ENCODE data around the gene TRAF2. TPM values are rescaled to one million over a fixed set of nuclear protein-coding genes. Genes with fewer than 3 reads are reported as not detected.
A peak's percentile ranks its signal among the peaks of the same experiment; 100 is the strongest.

TRAF2 gene
- total RNA-seq, 6 experiments from 2014 or later, result 11.1 to 15.9 (median 13.6) TPM

DNA sequence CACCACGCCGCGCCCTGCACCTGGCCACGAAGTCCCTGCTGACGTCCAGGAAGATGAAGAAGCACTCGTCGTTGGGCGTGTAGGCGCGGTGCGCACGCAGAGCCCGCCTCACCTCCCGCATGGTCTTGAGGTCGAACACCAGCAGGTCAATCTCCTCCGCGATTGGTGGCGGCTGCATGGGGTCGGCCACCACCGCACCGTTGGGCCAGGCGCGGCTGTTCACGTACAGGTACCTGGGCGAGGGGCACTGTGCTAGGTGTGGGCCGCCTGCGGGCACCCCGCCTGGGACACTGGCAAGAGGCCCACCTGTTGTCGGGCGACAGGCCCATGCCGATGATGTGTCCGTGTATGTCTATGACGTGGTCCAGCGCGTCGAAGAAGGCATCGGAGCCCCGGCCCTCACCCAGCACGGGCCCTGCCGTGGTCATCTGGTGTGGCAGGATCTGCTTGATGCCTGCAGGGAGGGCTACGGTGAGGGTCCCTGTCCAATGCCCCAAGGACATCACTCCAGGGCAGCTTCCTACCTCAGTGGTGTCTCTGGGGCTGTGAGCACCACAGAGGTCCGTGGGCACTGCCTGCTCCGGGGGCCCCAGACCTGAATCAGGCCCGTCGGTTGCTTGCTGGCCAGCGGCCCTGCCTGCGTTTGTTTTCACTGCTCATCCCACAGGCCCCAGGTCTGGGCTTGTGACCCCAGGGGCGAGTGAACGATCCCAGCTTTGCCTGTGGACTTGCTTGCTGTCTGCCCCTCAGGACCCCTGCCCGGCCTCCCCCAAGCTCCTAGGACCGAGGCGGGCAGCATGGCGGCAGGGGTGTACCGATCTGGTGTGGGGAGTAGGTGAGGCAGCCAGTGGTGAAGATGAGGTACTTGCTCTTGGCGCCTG lies 55.2 kb downstream of the TRAF2 start:
- peaks cover 12% of the 10 kb centered on the region for H3K36me3 Mint-ChIP-seq (ENCODE audit: low read depth)

DNA sequence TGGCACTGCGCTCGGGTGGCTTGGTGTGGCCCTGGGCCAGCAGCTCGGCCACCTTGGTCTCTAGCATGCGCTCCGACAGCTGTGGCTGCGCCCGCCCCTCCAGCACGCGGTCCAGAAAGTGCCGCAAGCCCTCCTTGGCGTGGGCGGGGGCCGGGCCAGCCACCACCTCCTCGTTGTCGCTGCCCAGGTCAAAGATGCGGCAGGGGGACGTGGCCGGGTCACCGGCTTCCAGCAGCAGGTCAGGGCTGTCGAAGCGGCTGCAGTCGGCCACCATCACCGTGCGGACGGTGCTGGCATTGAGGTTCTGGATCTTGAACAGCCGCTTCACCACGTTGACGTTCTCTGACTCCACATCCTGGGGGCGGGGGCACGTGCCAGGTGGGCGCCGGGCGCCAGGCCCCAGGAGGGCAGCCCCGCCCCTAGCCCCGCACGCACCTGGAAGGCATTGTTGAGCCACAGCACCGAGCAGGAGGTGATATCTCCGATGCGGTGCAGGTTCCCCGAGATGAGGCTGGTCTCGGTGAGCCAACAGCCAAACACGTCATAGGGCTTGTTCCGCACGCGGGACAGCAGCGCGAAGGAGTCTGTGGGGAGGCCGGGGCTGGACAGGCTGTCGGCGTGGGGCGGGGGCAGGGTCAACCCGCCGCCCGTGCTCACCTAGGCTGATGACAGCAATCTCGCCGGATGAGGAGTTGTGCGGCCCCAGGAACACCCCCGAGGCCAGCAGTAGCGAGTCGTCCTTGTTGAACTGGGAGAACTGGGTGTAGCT lies 56.0 kb downstream of the TRAF2 start:
- H3K4me1 Mint-ChIP-seq (ENCODE audit: low read depth), result peaks cover 4% of the 10 kb centered on the region; the same call in 1 of the 2 replicates
- no peak overlapping the region for H3K27ac Mint-ChIP-seq
- H3K36me3 Mint-ChIP-seq (ENCODE audit: low read depth), result peaks cover 12% of the 10 kb centered on the region
- TF ChIP-seq, protein P1, sequence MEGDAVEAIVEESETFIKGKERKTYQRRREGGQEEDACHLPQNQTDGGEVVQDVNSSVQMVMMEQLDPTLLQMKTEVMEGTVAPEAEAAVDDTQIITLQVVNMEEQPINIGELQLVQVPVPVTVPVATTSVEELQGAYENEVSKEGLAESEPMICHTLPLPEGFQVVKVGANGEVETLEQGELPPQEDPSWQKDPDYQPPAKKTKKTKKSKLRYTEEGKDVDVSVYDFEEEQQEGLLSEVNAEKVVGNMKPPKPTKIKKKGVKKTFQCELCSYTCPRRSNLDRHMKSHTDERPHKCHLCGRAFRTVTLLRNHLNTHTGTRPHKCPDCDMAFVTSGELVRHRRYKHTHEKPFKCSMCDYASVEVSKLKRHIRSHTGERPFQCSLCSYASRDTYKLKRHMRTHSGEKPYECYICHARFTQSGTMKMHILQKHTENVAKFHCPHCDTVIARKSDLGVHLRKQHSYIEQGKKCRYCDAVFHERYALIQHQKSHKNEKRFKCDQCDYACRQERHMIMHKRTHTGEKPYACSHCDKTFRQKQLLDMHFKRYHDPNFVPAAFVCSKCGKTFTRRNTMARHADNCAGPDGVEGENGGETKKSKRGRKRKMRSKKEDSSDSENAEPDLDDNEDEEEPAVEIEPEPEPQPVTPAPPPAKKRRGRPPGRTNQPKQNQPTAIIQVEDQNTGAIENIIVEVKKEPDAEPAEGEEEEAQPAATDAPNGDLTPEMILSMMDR (IDR thresholded peaks at IDR 0.05), result no peak
- DNase-seq, result no peak
- no peaks in the 10 kb centered on the region for H3K9me3 Mint-ChIP-seq
- H3K4me3 Mint-ChIP-seq, result no peak overlapping the region
- no peaks in the 10 kb centered on the region; the same call in none of the 2 replicates for H3K27me3 Mint-ChIP-seq (ENCODE audit: insufficient read depth)

More for the DNA sequence above, 55.2 kb downstream of the TRAF2 start:
- Mint-ChIP-seq H3K4me1 (ENCODE audit: low read depth) (peaks cover 4% of the 10 kb centered on the region; the same call in 1 of the 2 replicates), H3K4me3 (no peak overlapping the region), H3K9me3 (no peaks in the 10 kb centered on the region), H3K27me3 (ENCODE audit: insufficient read depth) (no peaks in the 10 kb centered on the region; the same call in none of the 2 replicates), H3K27ac (no peak overlapping the region)
- TF ChIP-seq, protein P1 (IDR thresholded peaks at IDR 0.05), result no peak
- no peak for DNase-seq

DNA sequence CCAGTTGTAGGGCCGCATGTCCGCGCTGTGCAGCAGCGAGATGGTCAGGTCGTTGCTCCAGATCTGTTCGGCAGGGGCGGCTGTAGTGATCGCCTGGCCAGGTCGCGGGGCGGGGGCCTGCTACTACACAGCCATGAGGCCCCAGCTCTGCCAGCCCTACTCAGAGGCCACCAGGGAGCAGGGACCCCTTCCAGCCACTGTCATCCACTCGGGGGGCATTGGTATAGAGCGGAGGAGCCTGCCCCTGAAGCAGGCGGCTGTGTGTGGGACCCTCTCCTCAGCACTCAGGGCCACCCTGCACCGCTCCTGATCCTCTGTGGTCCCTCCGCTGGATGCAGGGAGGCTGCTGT lies 56.5 kb downstream of the TRAF2 start:
- Mint-ChIP-seq H3K9me3 (no peaks in the 10 kb centered on the region), H3K27me3 (ENCODE audit: insufficient read depth) (no peaks in the 10 kb centered on the region; the same call in none of the 2 replicates), H3K36me3 (ENCODE audit: low read depth) (peaks cover 12% of the 10 kb centered on the region), H3K4me3 (peak overlapping the region; percentile 80; the same call in 1 of the 2 replicates), H3K27ac (no peak overlapping the region), H3K4me1 (ENCODE audit: low read depth) (peaks cover 4% of the 10 kb centered on the region)
- DNase-seq, result no peak
- TF ChIP-seq, protein P1 (IDR thresholded peaks at IDR 0.05), result no peak

DNA sequence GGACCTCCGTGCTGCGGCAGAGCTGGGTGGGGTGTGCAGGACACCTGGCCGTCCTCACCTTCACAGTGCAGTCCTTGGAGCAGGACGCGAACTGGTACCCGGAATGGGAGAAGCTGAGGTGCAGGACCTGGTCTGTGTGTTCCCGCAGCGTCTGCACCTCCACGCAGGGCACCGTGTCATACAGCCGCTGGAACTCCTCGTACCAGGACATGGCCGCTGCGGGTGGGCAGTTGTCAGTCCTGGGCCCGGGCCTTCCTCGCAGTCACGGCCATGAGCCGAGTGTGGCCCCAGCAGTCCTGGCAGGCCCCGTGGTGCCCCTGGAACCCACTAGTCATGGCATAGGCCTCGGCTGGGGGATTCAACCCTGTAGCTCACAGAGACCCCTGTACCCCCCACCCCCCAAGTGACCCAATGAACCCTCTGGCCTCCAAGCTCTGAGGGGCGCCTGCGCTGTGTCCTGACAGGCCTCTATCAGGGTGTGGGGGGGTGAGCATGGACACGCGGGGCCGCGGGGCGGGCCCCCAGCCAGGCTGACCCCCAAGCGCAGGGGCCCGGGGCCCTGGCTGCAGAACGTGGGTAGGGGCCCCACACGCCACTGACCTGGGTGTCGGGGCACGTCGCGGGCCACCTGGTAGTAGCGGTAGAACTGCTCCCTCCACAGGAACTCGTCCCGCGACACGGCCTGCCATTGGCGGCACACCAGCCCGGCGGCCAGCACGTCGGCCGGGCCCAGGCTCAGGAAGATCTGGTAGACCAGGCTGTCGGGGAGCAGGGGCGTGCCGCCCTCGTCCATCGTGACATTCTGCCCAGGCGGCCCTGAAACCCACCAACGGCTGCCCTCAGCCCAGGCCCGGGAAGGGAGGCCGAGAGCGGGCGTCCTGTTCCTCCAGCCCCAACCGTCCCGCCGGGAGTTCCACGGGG lies 57.2 kb downstream of the TRAF2 start:
- Mint-ChIP-seq H3K9me3 (no peaks in the 10 kb centered on the region), H3K4me1 (ENCODE audit: low read depth) (peaks cover 10% of the 10 kb centered on the region), H3K4me3 (peak overlapping the region; percentile 82), H3K27me3 (ENCODE audit: insufficient read depth) (peaks cover 2% of the 10 kb centered on the region), H3K27ac (peak overlapping the region; percentile 73), H3K36me3 (ENCODE audit: low read depth) (peaks cover 9% of the 10 kb centered on the region)
- TF ChIP-seq, protein P1 (IDR thresholded peaks at IDR 0.05), result no peak
- DNase-seq, result peak; percentile 19

DNA sequence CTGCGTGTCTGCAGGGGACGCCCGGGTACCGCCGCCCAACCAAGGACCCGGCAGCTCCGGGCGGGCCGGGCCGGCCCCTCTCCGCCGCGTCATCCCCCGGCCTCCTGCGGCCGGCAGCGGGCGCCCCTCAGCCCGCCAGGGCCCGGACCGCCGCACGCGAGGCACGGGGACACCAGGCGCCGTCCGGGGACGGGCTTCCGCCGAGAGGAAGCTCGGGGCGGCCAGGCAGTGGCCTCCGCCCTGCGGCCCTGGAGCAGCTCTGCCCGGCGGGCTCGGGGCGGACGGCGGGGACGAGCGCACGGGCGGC lies 57.8 kb downstream of the TRAF2 start:
- Mint-ChIP-seq H3K4me1 (ENCODE audit: low read depth) (peaks cover 10% of the 10 kb centered on the region), H3K4me3 (peak overlapping the region; percentile 82), H3K27me3 (ENCODE audit: insufficient read depth) (peaks cover 2% of the 10 kb centered on the region), H3K36me3 (ENCODE audit: low read depth) (peaks cover 3% of the 10 kb centered on the region), H3K27ac (no peak overlapping the region), H3K9me3 (no peaks in the 10 kb centered on the region)
- TF ChIP-seq, protein P1 (IDR thresholded peaks at IDR 0.05), result no peak
- peak; percentile 39 for DNase-seq
